Dedifferentiated amniotic fluid mesenchymal stem cell (primary cell): ENCODE results near the gene WDTC1.

ENCODE experiments used
- DNase-seq: peaks from one replicate; pipeline ENCODE4 v3.0.0-alpha.2; 2016; ENCODE audit errors: extremely low spot score

WDTC1 gene

DNA sequence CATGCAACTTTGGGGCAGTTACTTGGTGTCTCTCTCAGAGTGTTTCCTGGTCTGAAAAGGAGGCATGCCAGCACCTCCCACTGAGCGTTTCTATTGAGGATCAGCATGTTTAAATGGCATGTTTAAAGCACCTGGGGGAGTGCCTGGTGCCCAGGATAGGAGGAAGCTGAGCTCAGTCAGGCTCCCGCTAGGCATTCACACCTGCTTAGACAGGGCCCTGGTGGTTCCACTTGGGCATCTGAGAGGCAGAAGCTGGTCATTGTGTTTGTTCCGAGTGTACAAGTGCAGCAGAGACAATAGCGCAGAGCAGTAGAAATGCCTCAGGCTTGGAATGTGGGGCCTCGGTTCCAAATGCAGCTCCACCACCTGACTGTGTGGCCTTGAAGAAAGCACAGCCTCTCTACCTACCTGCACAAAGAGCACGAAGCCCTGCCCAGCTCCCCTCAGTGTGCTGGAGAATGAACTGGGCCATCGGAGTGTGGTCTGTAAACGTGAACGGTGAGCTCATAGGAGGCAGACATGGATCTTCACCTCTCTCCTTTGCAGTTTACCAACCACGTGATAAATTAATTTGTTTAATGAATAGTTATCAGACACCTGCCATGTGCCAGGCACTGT, 67.3 kb downstream of the WDTC1 start:
- no peak for DNase-seq

DNA sequence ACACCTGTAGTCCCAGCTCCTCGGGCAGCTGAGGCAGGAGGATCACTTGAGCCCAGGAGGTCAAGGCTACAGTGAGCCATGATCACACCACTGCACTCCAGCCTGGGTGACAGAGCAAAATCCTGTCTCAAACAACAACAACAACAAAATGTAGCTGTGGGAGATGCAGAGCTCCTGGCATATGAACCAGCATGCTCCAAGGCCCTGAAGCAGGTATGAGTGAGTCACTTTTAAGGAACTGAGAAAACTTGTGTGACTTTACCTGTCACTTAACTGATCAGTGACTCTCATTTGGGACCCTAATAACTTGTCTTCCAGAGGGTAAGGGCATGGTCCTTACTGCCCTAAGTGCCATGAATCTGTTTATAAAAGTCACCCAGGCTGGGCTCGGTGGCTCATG, 68.2 kb downstream of the WDTC1 start:
- DNase-seq, result no peak

DNA sequence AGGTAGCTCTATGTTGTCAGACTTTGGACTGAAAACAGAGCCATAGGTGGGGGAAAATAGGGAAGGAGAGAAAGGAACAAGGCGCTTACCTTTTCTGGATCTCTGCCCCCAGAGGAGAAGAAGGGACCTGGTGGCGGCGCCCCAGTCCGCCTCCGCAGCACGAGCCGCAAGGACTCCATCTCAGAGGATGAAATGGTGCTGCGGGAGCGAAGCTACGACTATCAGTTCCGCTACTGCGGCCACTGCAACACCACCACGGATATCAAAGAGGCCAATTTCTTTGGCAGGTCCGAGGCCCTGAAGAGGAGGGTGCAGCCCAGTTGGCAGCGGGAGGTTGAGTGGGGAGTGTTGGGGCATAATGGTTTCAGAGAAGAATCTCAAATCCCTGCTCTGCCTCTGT, 69.1 kb downstream of the WDTC1 start:
- no peak for DNase-seq

DNA sequence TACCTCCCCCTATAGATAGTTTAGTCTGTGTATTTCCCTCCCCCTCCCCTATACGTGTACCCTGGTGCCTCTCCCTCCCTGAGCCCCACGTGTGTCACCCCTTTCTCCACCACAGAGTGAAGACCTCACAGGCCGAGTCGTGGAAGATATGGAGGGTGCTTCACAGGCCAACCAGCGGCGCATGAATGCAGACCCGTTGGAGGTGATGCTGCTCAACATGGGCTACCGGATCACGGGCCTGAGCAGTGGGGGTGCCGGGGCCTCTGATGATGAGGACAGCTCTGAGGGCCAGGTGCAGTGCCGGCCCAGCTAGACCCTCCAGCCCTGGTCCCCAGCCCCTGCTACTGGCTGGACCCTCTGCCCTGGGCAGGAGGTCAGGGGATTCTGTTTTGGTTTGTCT, 71.6 kb downstream of the WDTC1 start:
- no peak for DNase-seq

DNA sequence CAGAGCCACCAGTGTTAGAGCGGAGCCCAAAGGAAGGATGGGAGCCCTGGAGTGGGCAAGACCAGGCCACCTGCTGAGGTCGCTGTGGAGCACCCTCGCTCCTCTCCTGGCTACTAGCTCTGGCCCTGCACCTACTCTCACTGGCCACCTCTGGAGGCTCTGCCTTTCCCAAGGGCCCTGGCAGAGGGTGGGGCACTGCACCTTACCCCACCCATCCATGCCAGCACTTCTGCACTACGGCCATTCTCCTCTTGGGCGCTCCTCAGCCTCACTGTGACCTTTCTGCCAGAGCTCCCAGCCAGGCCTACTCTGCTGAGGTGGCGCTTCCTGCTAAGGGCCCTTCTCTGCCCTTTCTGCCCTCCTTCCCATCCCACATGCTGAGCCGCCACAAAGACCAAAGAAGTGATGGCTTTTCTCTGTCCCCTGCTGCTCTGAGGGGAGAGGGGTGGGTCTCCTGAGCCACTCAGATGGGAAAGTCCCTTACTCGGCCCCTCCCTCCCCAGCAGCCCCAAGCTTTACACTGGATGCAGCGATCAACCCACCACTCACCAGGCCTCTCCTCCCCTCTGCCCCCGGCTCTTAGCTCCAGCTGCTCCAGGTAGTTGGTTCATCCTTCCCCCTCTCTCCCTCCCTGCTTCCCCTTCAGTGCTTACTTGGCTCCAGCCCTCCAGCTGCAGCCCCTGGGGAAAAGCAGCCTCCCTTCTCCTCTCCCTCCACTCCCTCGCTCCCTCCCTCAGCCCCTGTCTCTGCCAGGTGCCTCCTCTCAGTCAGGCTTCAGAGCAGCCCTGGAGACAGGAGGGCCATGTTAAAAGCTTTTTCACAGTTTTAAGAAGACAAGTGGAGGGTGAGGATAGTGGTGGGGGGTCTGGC, 72.7 kb downstream of the WDTC1 start:
- DNase-seq, result no peak

DNA sequence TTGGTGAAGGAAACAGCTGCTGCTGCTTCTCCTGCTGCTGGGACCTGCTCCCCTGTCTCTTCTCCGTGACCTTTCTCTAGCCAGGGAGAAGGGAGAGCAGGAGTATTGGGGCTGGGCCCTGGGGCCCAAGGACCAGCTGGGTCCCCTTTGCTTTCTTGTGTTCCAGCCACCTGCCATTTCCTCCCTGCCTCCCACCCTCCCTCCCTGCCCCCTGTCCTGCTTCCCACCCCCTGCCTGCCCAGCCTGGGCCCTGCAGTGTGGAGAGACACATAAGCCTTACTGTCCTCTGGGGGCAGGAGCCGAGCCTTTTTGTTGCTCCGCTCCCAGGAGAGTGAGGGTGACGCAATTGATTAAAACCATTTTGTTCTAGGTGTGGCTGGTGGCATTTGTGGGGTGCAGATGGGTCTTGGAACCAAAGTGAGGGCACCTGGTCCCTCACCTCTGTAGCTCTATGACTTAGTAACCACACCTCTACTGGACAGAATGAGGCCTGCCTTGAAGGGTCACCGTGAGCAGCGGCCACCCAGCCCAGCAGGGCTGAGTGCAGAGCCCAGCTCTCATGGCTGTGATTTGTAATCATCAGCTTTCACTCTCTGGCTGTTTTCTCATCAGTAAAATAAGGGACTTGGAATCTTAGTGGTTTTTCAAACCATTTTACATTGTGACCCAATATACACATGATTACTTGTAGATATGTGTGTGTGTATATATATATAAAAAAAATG, 73.6 kb downstream of the WDTC1 start:
- DNase-seq, result no peak

DNA sequence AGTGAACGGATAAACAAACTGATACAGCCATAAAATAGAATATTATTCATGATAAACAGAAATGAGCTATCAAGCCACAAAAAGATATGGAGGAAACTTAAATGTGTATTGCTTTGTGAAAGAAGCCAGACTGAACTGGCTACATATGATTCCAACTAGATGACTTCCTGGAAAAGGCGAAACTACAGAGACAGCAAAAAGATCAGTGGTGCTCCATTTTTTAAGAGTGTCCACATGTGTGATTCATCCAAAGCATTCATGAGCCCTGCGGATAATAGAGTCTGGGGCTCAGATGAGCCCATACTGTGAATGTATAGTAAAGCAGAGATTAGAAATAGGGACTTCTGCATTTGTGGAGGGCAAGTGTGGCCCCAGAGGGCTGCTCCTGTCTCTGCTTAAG, 79.7 kb downstream of the WDTC1 start:
- DNase-seq, result no peak

DNA sequence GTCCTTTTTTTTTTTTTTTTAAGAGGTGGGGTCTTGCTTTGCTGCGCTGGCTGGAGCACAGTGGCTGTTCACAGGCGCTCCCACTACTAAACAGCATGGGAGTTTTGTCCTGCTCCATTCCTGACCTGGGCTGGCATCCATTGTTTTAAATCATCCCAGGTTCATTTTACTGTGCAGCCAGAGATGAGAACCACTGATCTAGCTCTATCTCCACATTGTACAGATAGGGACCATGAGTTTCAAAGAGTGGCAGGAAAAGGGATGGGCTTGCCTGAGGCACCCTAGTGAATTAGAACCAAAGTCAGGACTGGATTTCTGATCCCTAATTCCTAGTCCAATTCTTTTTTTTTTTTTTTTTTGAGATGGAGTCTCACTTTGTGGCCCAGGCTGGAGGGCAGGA, 80.3 kb downstream of the WDTC1 start:
- no peak for DNase-seq

DNA sequence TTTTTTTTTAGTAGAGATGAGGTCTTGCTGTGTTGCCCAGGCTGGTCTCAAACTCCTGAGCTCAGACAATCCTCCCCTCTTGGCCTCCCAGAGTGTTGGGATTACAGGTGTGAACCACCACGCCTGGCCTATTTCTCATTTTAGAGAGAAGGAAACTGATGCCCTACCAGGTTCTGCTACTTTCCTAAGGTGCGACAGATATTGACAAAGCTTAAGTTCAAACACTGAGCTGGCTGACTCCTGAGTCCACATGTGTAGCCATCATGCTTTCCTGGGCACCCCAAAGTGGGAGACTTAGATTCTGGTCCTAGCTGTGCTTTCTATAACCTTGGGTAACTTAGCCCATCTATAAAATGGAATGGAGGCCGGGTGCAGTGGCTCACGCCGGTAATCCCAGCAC, 82.4 kb downstream of the WDTC1 start:
- no peak for DNase-seq

DNA sequence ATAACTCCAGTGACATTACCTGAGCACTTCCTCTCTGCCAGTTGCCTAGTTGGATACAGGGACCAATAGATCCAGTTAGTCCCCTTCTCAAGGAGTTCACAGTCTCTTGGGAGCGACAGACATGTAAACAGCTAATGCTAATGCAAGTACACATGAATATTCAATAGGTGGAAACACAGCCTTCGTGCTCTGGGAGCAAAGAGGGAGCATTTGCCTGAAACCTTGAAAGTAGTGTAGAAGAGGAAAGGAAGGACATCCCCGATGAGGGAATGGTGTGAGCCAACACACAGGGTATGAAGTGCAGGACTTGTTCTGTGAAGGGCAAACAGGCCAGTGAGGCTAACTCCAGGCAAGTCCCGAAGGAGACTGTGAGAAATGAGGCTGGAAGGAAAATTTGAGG, 83.7 kb downstream of the WDTC1 start:
- DNase-seq, result no peak

DNA sequence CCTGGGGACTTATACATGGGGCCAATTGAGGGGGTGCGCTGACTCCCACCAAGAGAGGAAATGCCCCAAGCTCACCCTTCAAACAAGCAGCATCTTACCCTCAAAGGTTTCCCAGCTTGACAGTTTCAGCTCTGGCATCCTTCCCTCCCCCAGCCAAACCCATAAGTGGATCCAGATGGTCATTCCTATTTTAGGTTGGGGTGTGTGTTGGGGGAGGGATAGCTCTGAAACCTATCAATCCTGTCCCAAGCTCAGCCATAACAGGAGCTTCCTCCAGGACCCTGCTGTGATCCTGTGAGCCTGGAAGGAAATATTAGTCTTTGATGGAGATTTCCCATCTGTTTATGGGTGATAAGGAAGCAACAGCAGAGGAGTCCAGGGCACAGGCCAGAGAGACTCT, 84.2 kb downstream of the WDTC1 start:
- DNase-seq, result peak; percentile 26

DNA sequence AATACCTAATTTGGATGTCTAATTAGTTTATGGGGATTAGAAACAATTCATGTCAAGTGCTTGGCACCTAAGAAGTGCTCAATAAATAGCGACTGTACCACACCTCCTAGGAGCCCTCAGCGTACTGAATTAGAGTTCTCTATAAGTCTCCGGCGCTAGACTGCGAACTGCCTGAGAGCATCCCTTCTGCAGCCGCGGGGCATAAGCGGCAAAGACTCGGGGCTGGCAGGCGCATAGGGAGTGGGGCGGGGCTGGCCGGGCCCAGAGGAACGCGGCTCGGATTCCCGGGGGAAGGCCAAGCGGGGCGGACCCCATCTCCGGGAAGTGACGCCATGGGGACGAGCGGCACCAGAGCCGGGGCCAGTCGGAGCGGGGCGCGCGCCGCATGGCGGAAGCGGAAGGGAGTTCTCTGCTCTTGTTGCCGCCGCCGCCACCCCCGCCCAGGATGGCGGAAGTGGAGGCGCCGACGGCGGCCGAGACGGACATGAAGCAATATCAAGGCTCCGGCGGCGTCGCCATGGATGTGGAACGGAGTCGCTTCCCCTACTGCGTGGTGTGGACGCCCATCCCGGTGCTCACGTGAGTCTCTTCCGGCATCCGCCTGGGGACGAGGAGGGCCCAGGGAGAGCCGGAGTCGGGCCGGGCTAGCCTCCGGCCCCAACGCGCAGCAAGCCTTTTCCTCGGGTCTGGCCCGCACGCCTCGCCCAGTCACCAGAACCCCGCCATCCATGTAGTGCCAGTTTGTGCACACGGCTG, 87.6 kb downstream of the WDTC1 start, which contains the start of gene TMEM222:
TMEM222 (plus strand) TSS at position 351 of the 756 bp plus-strand sequence; CDS start at position 386, 35 bp downstream.
- DNase-seq, result peak; percentile 95

DNA sequence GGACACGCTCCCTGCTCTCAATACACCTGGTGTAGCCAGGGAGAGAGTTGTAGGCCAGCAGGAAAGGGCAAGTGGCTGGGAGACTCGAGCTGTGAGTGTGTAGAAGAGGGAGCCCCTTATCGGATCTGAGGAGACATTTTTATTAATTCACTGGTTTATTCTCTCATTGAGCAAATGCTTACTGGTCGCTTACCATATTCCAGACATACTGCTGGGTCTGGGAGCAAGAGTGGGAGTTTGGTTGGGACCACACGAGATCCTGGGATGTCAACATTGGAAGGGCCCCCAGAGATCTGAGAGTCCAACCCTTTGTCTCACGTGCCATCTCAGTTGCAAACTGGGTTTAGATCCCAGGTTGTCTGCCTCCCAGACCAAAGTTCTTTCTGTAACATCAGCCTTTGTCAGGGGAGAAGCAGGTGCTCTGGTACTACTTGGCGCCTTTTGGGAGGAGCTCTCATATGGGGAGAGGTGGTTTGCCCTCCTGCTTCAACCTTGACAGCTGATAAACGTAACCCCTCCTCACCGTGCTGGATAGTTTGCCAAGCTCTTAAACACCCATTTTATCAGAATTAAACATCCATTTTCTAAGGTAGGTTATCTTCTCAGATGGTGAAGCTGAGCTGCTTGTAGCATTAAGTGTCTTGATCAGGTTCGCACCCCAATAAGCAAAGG, 88.3 kb downstream of the WDTC1 start:
- no peak for DNase-seq

DNA sequence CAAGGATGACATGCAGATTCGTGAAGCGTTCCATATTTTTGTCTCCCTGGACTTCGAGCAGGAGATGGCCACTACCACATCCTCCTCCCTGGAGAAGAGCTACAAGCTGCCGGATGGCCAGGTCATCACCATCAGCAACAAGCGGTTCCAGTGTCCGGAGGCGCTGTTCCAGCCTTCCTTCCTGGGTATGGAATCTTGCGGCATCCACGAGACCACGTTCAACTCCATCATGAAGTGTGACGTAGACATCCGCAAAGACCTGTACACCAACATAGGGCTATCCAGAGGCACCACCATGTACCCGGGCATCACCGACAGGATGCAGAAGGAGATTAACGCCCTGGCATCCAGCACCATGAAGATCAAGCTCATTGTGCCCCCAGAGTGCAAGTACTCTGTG, 90.9 kb downstream of the WDTC1 start:
- DNase-seq, result no peak

DNA sequence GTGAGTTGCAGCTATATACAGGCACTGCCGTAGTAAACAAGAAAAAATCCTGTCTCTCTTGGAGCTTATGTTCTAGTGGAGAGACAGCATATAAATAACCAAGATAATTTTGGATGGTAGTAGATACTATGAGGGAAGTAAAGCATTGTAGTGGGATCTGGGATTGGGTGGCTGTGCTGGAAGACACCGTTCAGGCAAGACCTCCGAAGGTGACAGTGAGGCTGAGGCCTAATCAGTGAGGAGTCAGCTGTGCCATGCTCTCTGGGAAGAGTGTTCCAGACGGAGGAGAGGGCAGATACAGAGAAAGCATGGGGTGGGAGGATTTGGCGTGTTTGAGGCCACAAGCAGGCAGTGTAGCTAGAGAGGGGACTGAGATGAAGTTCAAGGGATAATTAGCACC, 93.5 kb downstream of the WDTC1 start:
- DNase-seq, result no peak

DNA sequence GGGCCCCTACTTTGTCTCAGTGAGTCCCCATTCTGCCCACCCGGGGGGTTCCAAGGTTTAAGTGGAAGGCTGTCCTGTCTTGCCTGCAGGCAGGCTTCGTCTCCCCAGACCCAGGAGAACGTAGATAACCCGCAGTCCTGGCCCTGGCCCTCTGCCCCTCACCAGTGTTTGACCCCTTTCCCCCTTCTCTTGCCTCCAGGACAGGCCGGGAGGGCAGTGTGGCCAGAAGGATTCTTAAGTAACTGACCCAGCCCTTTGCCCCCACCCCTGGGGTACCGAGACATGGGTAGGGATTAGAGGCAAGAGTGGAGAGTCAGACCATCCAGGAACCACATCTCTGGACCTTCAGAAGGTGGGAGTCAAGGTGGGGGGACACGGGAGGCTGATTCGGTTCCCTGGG, 96.4 kb downstream of the WDTC1 start:
- DNase-seq, result no peak

DNA sequence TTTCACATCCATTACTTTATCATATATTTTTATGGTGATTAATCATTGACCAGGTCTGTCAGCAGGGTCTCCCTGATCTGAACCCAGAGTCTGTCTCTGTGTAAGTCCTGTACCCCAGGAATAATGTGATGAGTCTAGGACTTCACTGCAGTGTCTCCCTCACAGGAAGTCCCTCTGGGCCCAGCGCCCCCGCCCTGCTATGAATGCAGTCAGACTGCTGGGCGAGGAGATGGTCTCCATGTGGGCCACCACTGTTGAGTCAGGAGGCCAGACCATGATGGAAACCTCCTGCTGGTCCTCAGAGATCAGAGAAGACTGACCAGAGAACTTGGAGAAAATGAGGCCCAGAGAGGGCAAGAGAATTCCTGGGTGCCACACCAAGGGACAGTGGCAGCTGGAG, 97.0 kb downstream of the WDTC1 start:
- no peak for DNase-seq

DNA sequence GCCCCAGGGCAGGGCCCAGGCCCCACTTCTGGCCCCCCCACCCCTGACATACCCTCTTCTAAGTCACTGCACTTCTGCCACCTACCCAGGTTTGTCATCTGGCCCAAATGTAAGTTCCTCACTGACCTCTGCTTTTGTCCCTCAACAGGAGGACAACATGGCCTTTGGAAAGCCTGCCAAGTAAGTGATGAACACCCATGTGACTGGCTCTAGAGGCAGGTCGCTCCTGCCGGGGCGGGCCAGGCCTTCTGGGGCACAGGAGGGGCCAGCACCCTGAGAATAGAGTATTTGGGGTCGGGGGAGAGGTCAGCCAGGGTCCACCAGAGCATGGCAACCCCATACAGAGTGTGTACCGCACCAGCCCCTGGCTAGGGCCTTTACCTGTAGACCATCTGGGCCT, 97.5 kb downstream of the WDTC1 start:
- no peak for DNase-seq

DNA sequence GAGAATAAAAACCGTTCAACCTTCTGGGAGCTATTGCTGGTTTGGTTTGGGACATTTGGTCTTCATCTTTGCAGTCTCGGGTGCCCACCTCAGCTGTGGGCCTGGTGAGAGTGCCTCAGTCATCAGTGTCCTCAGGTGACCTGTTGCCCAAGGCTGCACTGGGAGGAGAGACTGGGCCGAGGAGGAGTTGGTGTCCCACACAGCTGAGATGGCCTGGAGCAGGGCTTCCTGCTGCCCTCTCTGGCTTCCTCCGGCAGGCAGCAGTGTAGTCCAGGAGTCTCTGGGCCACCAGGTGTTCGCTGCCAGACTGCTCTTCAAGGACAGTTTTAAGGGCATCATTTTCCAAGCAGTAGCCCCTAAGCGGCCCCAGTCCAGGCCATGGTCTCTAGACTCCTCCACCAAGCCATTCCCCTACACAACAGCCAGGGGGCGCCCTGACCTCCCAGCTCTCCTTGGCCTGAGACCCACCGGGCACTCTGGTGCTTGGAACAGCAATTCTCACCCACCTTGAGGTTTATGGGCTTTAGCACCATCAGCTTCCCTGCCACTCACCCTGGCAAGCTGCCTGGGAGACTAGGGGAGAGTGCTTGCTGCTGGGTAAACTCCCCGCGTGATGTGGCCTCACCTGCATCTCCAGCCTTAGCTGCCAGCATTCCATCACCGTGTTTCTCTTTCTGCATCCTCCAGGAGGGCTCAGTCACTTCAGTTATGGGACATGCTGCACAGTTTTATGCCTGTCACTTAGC, 98.3 kb downstream of the WDTC1 start:
- DNase-seq, result no peak

DNA sequence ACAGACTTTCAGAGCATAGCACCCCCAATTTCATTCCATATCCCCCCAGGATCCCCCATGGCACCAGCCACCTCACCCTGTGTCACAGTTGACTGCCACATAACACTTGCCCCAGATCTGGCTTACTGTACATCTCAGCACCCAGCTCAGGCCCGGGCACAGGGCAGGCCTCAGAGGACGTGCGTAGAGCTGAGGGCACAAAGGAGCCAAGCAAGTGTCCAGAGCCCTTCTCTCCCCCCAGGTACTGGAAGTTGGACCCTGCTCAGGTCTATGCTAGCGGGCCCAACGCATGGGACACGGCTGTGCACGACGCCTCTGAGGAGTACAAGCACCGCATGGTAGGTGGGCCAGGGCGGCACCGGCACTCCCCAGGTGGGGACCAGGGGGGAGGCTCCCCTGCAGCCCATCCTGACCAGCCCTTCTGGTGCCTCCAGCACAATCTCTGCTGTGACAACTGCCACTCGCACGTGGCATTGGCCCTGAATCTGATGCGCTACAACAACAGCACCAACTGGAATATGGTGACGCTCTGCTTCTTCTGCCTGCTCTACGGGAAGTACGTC, 99.4 kb downstream of the WDTC1 start:
- no peak for DNase-seq
